ENCODE measurements around the gene BMI1.

BMI1 gene

DNA sequence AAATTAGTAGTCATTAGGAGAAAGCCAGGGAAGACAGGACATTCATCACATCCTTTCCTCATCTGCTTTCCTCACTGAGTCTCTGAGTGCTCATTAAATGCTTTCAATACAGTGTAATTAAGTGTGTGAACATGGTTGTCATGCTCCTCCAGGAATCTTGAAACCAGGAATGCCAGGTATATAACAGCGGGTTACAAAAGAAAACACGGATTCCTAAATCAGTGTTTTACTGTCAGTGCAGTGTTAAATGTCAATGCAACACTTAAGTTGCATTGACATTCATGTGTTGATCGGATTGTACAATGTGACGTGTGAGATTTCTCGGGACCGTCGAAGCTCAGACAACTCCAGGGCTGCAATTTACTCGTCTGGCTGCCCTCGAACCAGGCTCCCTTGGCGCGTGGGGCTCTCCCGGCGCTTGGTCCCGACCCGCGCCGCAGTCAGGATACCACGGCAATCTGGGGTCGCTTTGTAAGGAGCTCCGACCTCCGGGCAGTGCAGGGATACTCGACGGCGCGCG, 23.9 kb downstream of the BMI1 start:
- H3K27me3 ChIP-seq (ENCODE audit: insufficient read depth, poor library complexity, severe bottlenecking), result peaks cover 14% of the 10 kb centered on the region
- H3K27ac ChIP-seq (replicated peaks), result no peak overlapping the region
- 0 out of 2 replicates have a peak overlapping the region, but pooled peaks have one; percentile 20 for H3K4me3 ChIP-seq (replicated peaks; ENCODE audit: insufficient read depth, low read length)
- DNase-seq (ENCODE audit: low read depth in 1 of 2, low spot score in 1 of 2), result no peak
- no peak for TF ChIP-seq POLR2AphosphoS5 (IDR thresholded peaks at IDR 0.05; ENCODE audit: low read depth)
- TF ChIP-seq REST (IDR thresholded peaks at IDR 0.05; ENCODE audit: insufficient replicate concordance, low read depth), result no peak

DNA sequence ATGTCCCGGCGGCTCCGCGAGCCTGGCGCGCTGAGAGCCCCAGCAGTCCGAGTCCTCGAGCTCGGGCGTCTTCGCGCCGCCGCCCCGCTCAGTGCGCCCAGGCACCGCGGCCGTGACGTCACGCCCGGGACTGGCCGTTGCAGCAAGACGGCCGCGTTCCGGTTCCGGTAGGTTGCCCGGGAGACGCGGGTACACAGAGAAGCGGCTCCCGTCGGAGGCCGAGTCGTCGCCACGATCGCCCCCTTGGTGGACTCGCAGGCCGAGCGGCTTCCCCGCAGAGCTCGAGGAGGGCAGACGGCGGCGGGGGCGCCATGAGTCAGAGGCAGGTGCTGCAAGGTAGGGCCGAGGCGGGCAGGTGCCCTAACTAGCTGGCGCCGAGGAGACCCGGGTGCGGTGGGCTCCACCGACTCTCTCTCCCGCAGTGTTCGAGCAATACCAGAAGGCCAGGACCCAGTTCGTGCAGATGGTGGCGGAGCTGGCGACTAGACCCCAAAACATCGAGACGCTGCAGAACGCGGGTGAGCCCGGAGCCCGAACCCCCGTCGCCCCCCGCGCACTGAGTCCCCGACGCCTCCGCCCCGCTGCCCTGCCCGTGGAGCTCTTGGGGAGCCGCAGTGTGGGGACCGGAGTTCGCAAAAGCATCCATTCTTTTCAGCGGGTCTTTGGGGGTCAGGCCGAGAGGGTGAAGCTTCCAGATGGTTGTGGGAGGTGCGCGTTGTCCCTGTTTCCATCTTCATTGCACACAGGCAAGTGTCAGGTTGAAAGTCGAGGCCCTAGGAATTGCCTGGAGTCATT, 24.6 kb downstream of the BMI1 start, which contains the start of gene SPAG6:
Gene SPAG6, plus strand, starts transcription at position 196 of the 795 bp plus-strand sequence. Its CDS starts 116 bp downstream, at position 312.
- Histone ChIP-seq H3K27me3 (ENCODE audit: insufficient read depth, poor library complexity, severe bottlenecking) (peaks cover 14% of the 10 kb centered on the region), H3K4me3 (replicated peaks; ENCODE audit: insufficient read depth, low read length) (peak within 1 kb of the TSS; percentile 20), H3K27ac (replicated peaks) (no peak within 1 kb of the TSS)
- peak in 1 of 2 experiments; percentile 23 for DNase-seq (ENCODE audit: low read depth in 1 of 2, low spot score in 1 of 2)
- peak; percentile 55 for TF ChIP-seq GABPA (IDR thresholded peaks at IDR 0.05; ENCODE audit: low read depth)
- no peak for TF ChIP-seq REST (IDR thresholded peaks at IDR 0.05; ENCODE audit: insufficient replicate concordance, low read depth)
- TF ChIP-seq POLR2AphosphoS5 (IDR thresholded peaks at IDR 0.05; ENCODE audit: low read depth), result no peak

- Histone ChIP-seq H3K27me3 (ENCODE audit: insufficient read depth, poor library complexity, severe bottlenecking) (peaks cover 14% of the 10 kb centered on the region), H3K4me3 (replicated peaks; ENCODE audit: insufficient read depth, low read length) (no peak overlapping the region), H3K27ac (replicated peaks) (no peak overlapping the region)
- no peak for TF ChIP-seq GABPA (IDR thresholded peaks at IDR 0.05; ENCODE audit: low read depth)
- TF ChIP-seq REST (IDR thresholded peaks at IDR 0.05; ENCODE audit: insufficient replicate concordance, low read depth), result no peak
- no peak for TF ChIP-seq CTCF (IDR thresholded peaks at IDR 0.05; ENCODE audit: insufficient read depth, low read length)
- TF ChIP-seq POLR2AphosphoS5 (IDR thresholded peaks at IDR 0.05; ENCODE audit: low read depth), result no peak
- no peak for TF ChIP-seq SPI1 (IDR thresholded peaks at IDR 0.05; ENCODE audit: borderline replicate concordance, low read depth)
- no peak for DNase-seq (ENCODE audit: low read depth in 1 of 2, low spot score in 1 of 2)
These were observed 25.3 kb downstream of the BMI1 start for GRCh38 chr10:22346096-22346661.

- Histone ChIP-seq H3K27ac (replicated peaks) (no peak overlapping the region), H3K4me3 (replicated peaks; ENCODE audit: insufficient read depth, low read length) (no peak overlapping the region), H3K27me3 (ENCODE audit: insufficient read depth, poor library complexity, severe bottlenecking) (peaks cover 3% of the 10 kb centered on the region)
- no peak for TF ChIP-seq REST (IDR thresholded peaks at IDR 0.05; ENCODE audit: insufficient replicate concordance, low read depth)
- no peak for TF ChIP-seq CTCF (IDR thresholded peaks at IDR 0.05; ENCODE audit: insufficient read depth, low read length)
- DNase-seq (ENCODE audit: low read depth in 1 of 2, low spot score in 1 of 2), result no peak
These were observed 28.9 kb downstream of the BMI1 start for GRCh38 chr10:22349755-22350154.

Data from HL-60 (cell line).